HEK293T (cell line): ENCODE data around the gene EIF5AL1.

Experiments used
- ARNT ChIP-seq: fragments of 450-650 bp; IDR thresholded peaks from 2 replicates; pipeline ENCODE4 v1.6.1; 2017; ENCODE audit warnings: mild to moderate bottlenecking
- BHLHE40 ChIP-seq: fragments of 450-650 bp; IDR thresholded peaks from 2 replicates; pipeline ENCODE4 v1.6.1; 2016; ENCODE audit warnings: mild to moderate bottlenecking, moderate library complexity, borderline replicate concordance
- ELF4 ChIP-seq: fragments of 450-650 bp; IDR thresholded peaks from 2 replicates; pipeline ENCODE4 v1.6.1; 2017; ENCODE audit warnings: antibody characterized with exemption
- FOXA1 ChIP-seq: fragments of 450-650 bp; IDR thresholded peaks from 2 replicates; pipeline ENCODE4 v1.6.1; 2016; ENCODE audit warnings: mild to moderate bottlenecking
- FOXM1 ChIP-seq: fragments of 450-650 bp; IDR thresholded peaks from 2 replicates; pipeline ENCODE4 v1.6.1; 2017; ENCODE audit warnings: mild to moderate bottlenecking, borderline replicate concordance
- HDGF ChIP-seq: fragments of 450-650 bp; IDR thresholded peaks from 2 replicates; pipeline ENCODE4 v1.6.1; 2017; ENCODE audit warnings: antibody characterized with exemption, borderline replicate concordance
- L3MBTL2 ChIP-seq: fragments of 450-650 bp; conservative IDR thresholded peaks from 2 replicates; pipeline ENCODE4 v1.6.1; 2016; ENCODE audit warnings: mild to moderate bottlenecking
- LEF1 ChIP-seq: fragments of 450-650 bp; IDR thresholded peaks from 2 replicates; pipeline ENCODE4 v1.6.1; 2017; ENCODE audit warnings: mild to moderate bottlenecking, borderline replicate concordance
- NFRKB ChIP-seq: fragments of 450-650 bp; IDR thresholded peaks from 2 replicates; pipeline ENCODE4 v1.6.1; 2016; ENCODE audit warnings: mild to moderate bottlenecking, moderate library complexity
- SUZ12 ChIP-seq: fragments of 450-650 bp; IDR thresholded peaks from 2 replicates; pipeline ENCODE4 v1.6.1; 2016; ENCODE audit warnings: mild to moderate bottlenecking
- ZNF384 ChIP-seq: fragments of 450-650 bp; IDR thresholded peaks from 2 replicates; pipeline ENCODE4 v1.6.1; 2016

DNA sequence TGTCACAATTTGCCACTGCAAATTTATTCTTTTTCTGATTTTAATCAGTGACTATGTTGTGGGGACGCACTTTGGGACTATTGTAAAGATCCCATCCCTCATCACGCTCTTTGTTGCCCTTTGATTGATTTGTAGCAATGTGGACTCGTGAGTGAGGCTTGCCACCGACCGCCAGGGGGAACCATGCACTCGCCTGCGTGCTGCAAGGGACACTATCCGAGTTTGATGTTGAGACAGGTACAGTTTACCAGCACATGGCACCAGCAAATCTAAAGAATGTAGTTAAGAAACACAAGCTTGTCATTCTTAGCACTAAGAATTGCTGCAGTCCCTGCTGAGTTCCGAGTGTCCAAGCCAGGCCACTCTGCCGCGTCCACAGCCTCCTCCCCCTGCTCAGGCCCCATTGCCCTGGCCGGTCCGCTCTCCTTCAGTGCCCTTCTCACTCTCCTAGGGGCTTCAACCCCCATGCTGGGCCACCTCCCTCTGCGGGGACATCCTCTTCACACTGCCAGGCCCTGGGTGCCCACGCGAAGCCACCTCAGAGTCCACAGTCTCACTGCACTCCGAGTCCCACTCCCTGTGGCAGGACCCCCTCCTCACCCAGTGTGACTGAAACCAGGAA, 49.9 kb downstream of the EIF5AL1 start:
- no peak for TF ChIP-seq BHLHE40
- TF ChIP-seq FOXA1, result no peak
- no peak for TF ChIP-seq FOXM1
- TF ChIP-seq LEF1, result no peak
- no peak for TF ChIP-seq SUZ12
- TF ChIP-seq ARNT, result no peak
- no peak for TF ChIP-seq HDGF
- TF ChIP-seq NFRKB, result no peak
- no peak for TF ChIP-seq L3MBTL2
- no peak for TF ChIP-seq ZNF384
- TF ChIP-seq ELF4, result no peak
